ENCODE data around the gene DLGAP4. TPM values are rescaled to one million over a fixed set of nuclear protein-coding genes. Genes with fewer than 3 reads are reported as not detected.

Gene DLGAP4
- total RNA-seq, 1 donor = 18.1 TPM

DNA sequence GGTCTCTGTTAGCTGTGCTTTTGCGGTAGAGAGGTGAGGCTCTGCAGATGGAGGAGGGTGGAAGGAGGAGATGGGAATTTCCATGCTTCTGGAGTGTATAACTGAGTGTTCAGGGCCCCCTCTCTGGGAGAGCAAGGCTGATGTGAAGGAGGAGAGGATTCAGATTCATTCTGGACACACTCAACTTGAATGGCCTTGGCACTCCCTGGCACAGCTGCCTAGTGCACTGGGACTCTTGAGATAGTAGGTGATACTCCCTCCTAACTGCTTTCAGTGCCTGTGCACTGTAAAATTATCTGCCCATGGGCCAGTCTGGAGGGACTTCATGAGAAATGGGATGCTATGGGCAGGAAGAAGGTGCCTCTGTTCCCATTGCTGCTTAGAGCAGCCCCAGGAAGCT lies 180.9 kb downstream of the DLGAP4 start:
- TF ChIP-seq, protein P1, sequence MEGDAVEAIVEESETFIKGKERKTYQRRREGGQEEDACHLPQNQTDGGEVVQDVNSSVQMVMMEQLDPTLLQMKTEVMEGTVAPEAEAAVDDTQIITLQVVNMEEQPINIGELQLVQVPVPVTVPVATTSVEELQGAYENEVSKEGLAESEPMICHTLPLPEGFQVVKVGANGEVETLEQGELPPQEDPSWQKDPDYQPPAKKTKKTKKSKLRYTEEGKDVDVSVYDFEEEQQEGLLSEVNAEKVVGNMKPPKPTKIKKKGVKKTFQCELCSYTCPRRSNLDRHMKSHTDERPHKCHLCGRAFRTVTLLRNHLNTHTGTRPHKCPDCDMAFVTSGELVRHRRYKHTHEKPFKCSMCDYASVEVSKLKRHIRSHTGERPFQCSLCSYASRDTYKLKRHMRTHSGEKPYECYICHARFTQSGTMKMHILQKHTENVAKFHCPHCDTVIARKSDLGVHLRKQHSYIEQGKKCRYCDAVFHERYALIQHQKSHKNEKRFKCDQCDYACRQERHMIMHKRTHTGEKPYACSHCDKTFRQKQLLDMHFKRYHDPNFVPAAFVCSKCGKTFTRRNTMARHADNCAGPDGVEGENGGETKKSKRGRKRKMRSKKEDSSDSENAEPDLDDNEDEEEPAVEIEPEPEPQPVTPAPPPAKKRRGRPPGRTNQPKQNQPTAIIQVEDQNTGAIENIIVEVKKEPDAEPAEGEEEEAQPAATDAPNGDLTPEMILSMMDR (IDR thresholded peaks at IDR 0.05; ENCODE audit: extremely low read depth, low read depth, low read length) = no peak
- Histone ChIP-seq H3K9me3 (ENCODE audit: low read depth, low read length) (no peaks in the 10 kb centered on the region), H3K27ac (ENCODE audit: low read depth, low read length) (no peak overlapping the region), H3K79me2 (ENCODE audit: insufficient read depth, low read length) (peaks cover 99% of the 10 kb centered on the region), H3K27me3 (ENCODE audit: insufficient read depth, low read length) (no peaks in the 10 kb centered on the region), H3K4me3 (ENCODE audit: insufficient read depth, low read length) (no peak overlapping the region), H3K36me3 (ENCODE audit: insufficient read depth, low read length) (peaks cover 9% of the 10 kb centered on the region), H4K20me1 (ENCODE audit: insufficient read depth, low read length) (peaks cover 91% of the 10 kb centered on the region), H3K4me2 (ENCODE audit: insufficient read depth, low read length) (no peak overlapping the region), H2AFZ (ENCODE audit: low read length) (no peak overlapping the region), H3K4me1 (ENCODE audit: insufficient read depth, low read length) (peaks cover 42% of the 10 kb centered on the region)
- no peak for DNase-seq (ENCODE audit: insufficient read length, low spot score, missing footprints)

DNA sequence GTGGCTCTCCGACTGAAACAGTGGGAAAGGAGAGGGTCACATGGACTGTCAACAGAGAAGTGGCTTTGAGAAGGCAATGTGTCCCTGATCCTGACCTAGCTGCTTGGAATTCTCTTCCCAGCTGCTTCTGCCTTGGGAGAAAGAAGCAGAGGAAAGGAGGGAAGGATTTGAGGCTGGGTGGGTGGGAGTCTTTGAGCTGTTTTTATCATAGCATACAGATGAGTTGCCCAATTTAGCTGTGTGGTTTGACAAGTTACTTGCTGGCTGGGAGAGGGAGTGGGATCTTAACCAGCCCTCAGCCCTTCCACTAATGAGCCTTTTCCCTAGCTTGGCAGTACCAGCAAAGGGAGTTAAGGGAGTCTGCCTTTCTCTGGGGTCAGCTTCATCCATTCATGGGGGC lies 184.1 kb downstream of the DLGAP4 start:
- DNase-seq (ENCODE audit: insufficient read length, low spot score, missing footprints) = no peak
- peaks cover 99% of the 10 kb centered on the region for H3K79me2 ChIP-seq (ENCODE audit: insufficient read depth, low read length)
- H2AFZ ChIP-seq (ENCODE audit: low read length) = no peak overlapping the region
- peaks cover 6% of the 10 kb centered on the region for H3K36me3 ChIP-seq (ENCODE audit: insufficient read depth, low read length)
- H3K4me2 ChIP-seq (ENCODE audit: insufficient read depth, low read length) = no peak overlapping the region
- peaks cover 91% of the 10 kb centered on the region for H4K20me1 ChIP-seq (ENCODE audit: insufficient read depth, low read length)
- peaks cover 49% of the 10 kb centered on the region for H3K4me1 ChIP-seq (ENCODE audit: insufficient read depth, low read length)
- H3K9me3 ChIP-seq (ENCODE audit: low read depth, low read length) = no peaks in the 10 kb centered on the region
- TF ChIP-seq, protein P1 (IDR thresholded peaks at IDR 0.05; ENCODE audit: extremely low read depth, low read depth, low read length) = no peak
- H3K4me3 ChIP-seq (ENCODE audit: insufficient read depth, low read length) = no peak overlapping the region
- H3K27ac ChIP-seq (ENCODE audit: low read depth, low read length) = peak overlapping the region; percentile 42
- no peaks in the 10 kb centered on the region for H3K27me3 ChIP-seq (ENCODE audit: insufficient read depth, low read length)

- no peak for DNase-seq (ENCODE audit: insufficient read length, low spot score, missing footprints)
- H3K79me2 ChIP-seq (ENCODE audit: insufficient read depth, low read length) = peaks cover 99% of the 10 kb centered on the region
- H3K9me3 ChIP-seq (ENCODE audit: low read depth, low read length) = no peaks in the 10 kb centered on the region
- H3K4me2 ChIP-seq (ENCODE audit: insufficient read depth, low read length) = no peak overlapping the region
- peaks cover 51% of the 10 kb centered on the region for H3K4me1 ChIP-seq (ENCODE audit: insufficient read depth, low read length)
- H2AFZ ChIP-seq (ENCODE audit: low read length) = no peak overlapping the region
- TF ChIP-seq, protein P1 (IDR thresholded peaks at IDR 0.05; ENCODE audit: extremely low read depth, low read depth, low read length) = no peak
- peaks cover 91% of the 10 kb centered on the region for H4K20me1 ChIP-seq (ENCODE audit: insufficient read depth, low read length)
- no peak overlapping the region for H3K4me3 ChIP-seq (ENCODE audit: insufficient read depth, low read length)
- H3K36me3 ChIP-seq (ENCODE audit: insufficient read depth, low read length) = peaks cover 23% of the 10 kb centered on the region
- no peaks in the 10 kb centered on the region for H3K27me3 ChIP-seq (ENCODE audit: insufficient read depth, low read length)
- H3K27ac ChIP-seq (ENCODE audit: low read depth, low read length) = peak overlapping the region; percentile 84
These were observed 185.9 kb downstream of the DLGAP4 start for GRCh38 chr20:36491901-36492617.

GRCh38 chr20:36493051-36493800 lies 187.1 kb downstream of the DLGAP4 start:
- TF ChIP-seq, protein P1 (IDR thresholded peaks at IDR 0.05; ENCODE audit: extremely low read depth, low read depth, low read length) = no peak

More at GRCh38 chr20:36493051-36493800, 187.1 kb downstream of the DLGAP4 start:
- Histone ChIP-seq H3K36me3 (ENCODE audit: insufficient read depth, low read length) (peaks cover 33% of the 10 kb centered on the region), H3K79me2 (ENCODE audit: insufficient read depth, low read length) (peaks cover 99% of the 10 kb centered on the region), H3K27me3 (ENCODE audit: insufficient read depth, low read length) (no peaks in the 10 kb centered on the region), H3K9me3 (ENCODE audit: low read depth, low read length) (no peaks in the 10 kb centered on the region), H3K27ac (ENCODE audit: low read depth, low read length) (peak overlapping the region; percentile 84), H3K4me2 (ENCODE audit: insufficient read depth, low read length) (no peak overlapping the region), H3K4me1 (ENCODE audit: insufficient read depth, low read length) (peaks cover 63% of the 10 kb centered on the region), H2AFZ (ENCODE audit: low read length) (no peak overlapping the region), H3K4me3 (ENCODE audit: insufficient read depth, low read length) (no peak overlapping the region), H4K20me1 (ENCODE audit: insufficient read depth, low read length) (peaks cover 94% of the 10 kb centered on the region)
- DNase-seq (ENCODE audit: insufficient read length, low spot score, missing footprints) = peak; percentile 67

All from osteoblast (primary cell).